Uterus (tissue), 2 donors: ENCODE data around the gene MED17.

Experiments
- POLR2A ChIP-seq, 2 donors: fragments of 450-650 bp; IDR thresholded peaks; one replicate each; pipeline ENCODE4 v1.6.1; 2016; ENCODE audit warnings: antibody characterized with exemption in 2 of 2, mild to moderate bottlenecking in 1 of 2, moderate library complexity in 1 of 2
- TF ChIP-seq, protein P1 (sequence below), 4 experiments: fragments of 200-600 bp in 2 of 4; fragments of 450-650 bp in 2 of 4; sonication (generic) in 2 of 4; IDR thresholded peaks; one replicate each; pipeline ENCODE4 v1.5.1; 2016 to 2019; ENCODE audit warnings: antibody characterized with exemption in 4 of 4, mild to moderate bottlenecking in 2 of 4, moderate library complexity in 1 of 4

DNA sequence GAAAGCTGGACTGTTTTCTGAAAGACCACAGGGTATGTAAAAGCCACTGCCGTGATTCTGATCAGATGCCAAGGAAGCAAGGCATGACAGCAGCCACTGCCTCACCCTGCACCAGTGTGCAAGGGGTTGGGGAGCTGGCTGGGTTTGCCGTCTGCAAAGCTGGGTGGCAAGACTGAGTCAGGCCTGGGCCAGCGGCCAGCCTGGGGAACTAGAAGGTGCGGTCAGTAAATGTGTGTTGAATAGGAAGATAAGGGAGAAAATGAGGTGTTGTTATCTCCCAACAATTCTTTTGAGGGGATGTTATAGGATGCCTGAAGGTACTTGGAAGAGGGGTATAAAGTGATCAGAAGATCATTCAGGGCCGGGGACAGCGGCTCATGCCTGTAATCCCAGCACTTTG is 58.4 kb downstream of the MED17 start:
- TF ChIP-seq, protein P1, sequence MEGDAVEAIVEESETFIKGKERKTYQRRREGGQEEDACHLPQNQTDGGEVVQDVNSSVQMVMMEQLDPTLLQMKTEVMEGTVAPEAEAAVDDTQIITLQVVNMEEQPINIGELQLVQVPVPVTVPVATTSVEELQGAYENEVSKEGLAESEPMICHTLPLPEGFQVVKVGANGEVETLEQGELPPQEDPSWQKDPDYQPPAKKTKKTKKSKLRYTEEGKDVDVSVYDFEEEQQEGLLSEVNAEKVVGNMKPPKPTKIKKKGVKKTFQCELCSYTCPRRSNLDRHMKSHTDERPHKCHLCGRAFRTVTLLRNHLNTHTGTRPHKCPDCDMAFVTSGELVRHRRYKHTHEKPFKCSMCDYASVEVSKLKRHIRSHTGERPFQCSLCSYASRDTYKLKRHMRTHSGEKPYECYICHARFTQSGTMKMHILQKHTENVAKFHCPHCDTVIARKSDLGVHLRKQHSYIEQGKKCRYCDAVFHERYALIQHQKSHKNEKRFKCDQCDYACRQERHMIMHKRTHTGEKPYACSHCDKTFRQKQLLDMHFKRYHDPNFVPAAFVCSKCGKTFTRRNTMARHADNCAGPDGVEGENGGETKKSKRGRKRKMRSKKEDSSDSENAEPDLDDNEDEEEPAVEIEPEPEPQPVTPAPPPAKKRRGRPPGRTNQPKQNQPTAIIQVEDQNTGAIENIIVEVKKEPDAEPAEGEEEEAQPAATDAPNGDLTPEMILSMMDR (IDR thresholded peaks at IDR 0.05): no peak
- TF ChIP-seq POLR2A (IDR thresholded peaks at IDR 0.05): no peak
